ENCODE results near the gene MCF2L2. TPM values are rescaled to one million over a fixed set of nuclear protein-coding genes. Genes with fewer than 3 reads are reported as not detected.

The MCF2L2 gene
- total and polyA plus RNA-seq, 2 experiments from 2014 or later, result 4.4 to 12.9 TPM

GRCh38 chr3:183439515-183439914 is 11.1 kb upstream of the MCF2L2 start:
- H3K27ac ChIP-seq, result no peak overlapping the region
- H3K4me3 ChIP-seq, result no peak overlapping the region
- DNase-seq (ENCODE audit: low read depth in 1 of 2, low spot score in 1 of 2), result no peak
- H3K27me3 ChIP-seq, result no peaks in the 10 kb centered on the region
- no peaks in the 10 kb centered on the region for H3K9me3 ChIP-seq (ENCODE audit: low read depth)
- peaks cover 18% of the 10 kb centered on the region for H3K4me1 ChIP-seq (ENCODE audit: low read depth)
- no peak for TF ChIP-seq CTCF (IDR thresholded peaks at IDR 0.05; ENCODE audit: low read depth, low read length)
- no peaks in the 10 kb centered on the region for H3K36me3 ChIP-seq

- TF ChIP-seq CTCF (IDR thresholded peaks at IDR 0.05; ENCODE audit: low read depth, low read length), result no peak
- Histone ChIP-seq H3K4me3 (no peak overlapping the region), H3K9me3 (ENCODE audit: low read depth) (no peaks in the 10 kb centered on the region), H3K4me1 (ENCODE audit: low read depth) (peaks cover 23% of the 10 kb centered on the region), H3K27ac (no peak overlapping the region), H3K27me3 (no peaks in the 10 kb centered on the region), H3K36me3 (no peaks in the 10 kb centered on the region)
- DNase-seq (ENCODE audit: low read depth in 1 of 2, low spot score in 1 of 2), result no peak
Measured at GRCh38 chr3:183438735-183439134, 10.3 kb upstream of the MCF2L2 start.

GRCh38 chr3:183437666-183438564 is 9.5 kb upstream of the MCF2L2 start:
- Histone ChIP-seq H3K36me3 (no peaks in the 10 kb centered on the region), H3K4me1 (ENCODE audit: low read depth) (peaks cover 23% of the 10 kb centered on the region), H3K27me3 (no peaks in the 10 kb centered on the region), H3K27ac (no peak overlapping the region), H3K9me3 (ENCODE audit: low read depth) (no peaks in the 10 kb centered on the region), H3K4me3 (no peak overlapping the region)
- no peak for TF ChIP-seq CTCF (IDR thresholded peaks at IDR 0.05; ENCODE audit: low read depth, low read length)
- DNase-seq (ENCODE audit: low read depth in 1 of 2, low spot score in 1 of 2), result no peak

DNA sequence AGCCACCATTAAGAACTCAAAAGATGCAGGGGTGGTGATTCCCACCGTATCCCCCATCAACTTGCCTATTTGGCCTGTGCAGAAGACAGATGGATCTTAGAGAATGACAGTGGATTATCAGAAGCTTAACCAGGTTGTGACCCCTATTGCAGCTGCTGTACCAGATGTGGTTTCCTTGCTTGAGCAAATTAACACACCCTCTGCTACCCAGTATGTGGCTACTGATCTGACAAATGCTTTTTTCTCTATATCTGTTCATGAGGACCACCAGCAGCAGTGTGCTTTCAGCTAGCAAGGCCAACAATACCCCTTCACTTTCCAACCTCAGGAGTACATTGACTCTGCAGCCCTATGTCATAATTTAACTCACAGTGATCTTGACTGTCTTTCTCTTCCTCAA is 8.6 kb upstream of the MCF2L2 start:
- Histone ChIP-seq H3K4me3 (no peak overlapping the region), H3K27ac (no peak overlapping the region), H3K4me1 (ENCODE audit: low read depth) (peaks cover 23% of the 10 kb centered on the region), H3K9me3 (ENCODE audit: low read depth) (no peaks in the 10 kb centered on the region), H3K36me3 (no peaks in the 10 kb centered on the region), H3K27me3 (no peaks in the 10 kb centered on the region)
- no peak for TF ChIP-seq CTCF (IDR thresholded peaks at IDR 0.05; ENCODE audit: low read depth, low read length)
- no peak for DNase-seq (ENCODE audit: low read depth in 1 of 2, low spot score in 1 of 2)

- H3K27me3 ChIP-seq, result no peaks in the 10 kb centered on the region
- peak overlapping the region; percentile 54 for H3K27ac ChIP-seq
- no peak overlapping the region for H3K4me3 ChIP-seq
- H3K36me3 ChIP-seq, result no peaks in the 10 kb centered on the region
- peaks cover 23% of the 10 kb centered on the region for H3K4me1 ChIP-seq (ENCODE audit: low read depth)
- TF ChIP-seq CTCF (IDR thresholded peaks at IDR 0.05; ENCODE audit: low read depth, low read length), result no peak
- H3K9me3 ChIP-seq (ENCODE audit: low read depth), result no peaks in the 10 kb centered on the region
- DNase-seq (ENCODE audit: low read depth in 1 of 2, low spot score in 1 of 2), result peak in 1 of 2 donors; percentile 12
Measured at GRCh38 chr3:183435661-183436060, 7.2 kb upstream of the MCF2L2 start.
